Measurements from ENCODE around the gene SRGAP2C. TPM values are rescaled to one million over a fixed set of nuclear protein-coding genes. Genes with fewer than 3 reads are reported as not detected.
"Not testable (repeated sequence)": the region's sequence is repeated elsewhere in the genome, so short reads cannot be mapped to it uniquely, and the experiment has no call there.

SRGAP2C gene
- polyA plus RNA-seq, 12 donors = 18.0 to 31.8 (median 24.6) TPM; not detected in 1

GRCh38 chr1:121332599-121333562, 148.1 kb downstream of the SRGAP2C start:
- DNase-seq = not testable (repeated sequence)

GRCh38 chr1:121337958-121338357, 153.2 kb downstream of the SRGAP2C start:
- not testable (repeated sequence) for DNase-seq

- DNase-seq = not testable (repeated sequence)
Measured at GRCh38 chr1:121339611-121340010, 154.8 kb downstream of the SRGAP2C start.

GRCh38 chr1:121343311-121343906, 158.6 kb downstream of the SRGAP2C start:
- not testable (repeated sequence) for DNase-seq

GRCh38 chr1:121344355-121344754, 159.6 kb downstream of the SRGAP2C start:
- DNase-seq = not testable (repeated sequence)

GRCh38 chr1:121346654-121347053, 161.9 kb downstream of the SRGAP2C start:
- DNase-seq = not testable (repeated sequence)

GRCh38 chr1:121347476-121347875, 162.7 kb downstream of the SRGAP2C start:
- DNase-seq = not testable (repeated sequence)

GRCh38 chr1:121348115-121348514, 163.3 kb downstream of the SRGAP2C start:
- not testable (repeated sequence) for DNase-seq

GRCh38 chr1:121349332-121349967, 164.7 kb downstream of the SRGAP2C start:
- not testable (repeated sequence) for DNase-seq

- not testable (repeated sequence) for DNase-seq
Measured at GRCh38 chr1:121355711-121356420, 171.1 kb downstream of the SRGAP2C start.

- not testable (repeated sequence) for DNase-seq
Measured at GRCh38 chr1:121356819-121357218, 172.0 kb downstream of the SRGAP2C start.

- DNase-seq = not testable (repeated sequence)
Measured at GRCh38 chr1:121360531-121360930, 175.8 kb downstream of the SRGAP2C start.

GRCh38 chr1:121361451-121362233, 176.9 kb downstream of the SRGAP2C start:
- DNase-seq = not testable (repeated sequence)

GRCh38 chr1:121362234-121362883, 177.6 kb downstream of the SRGAP2C start:
- not testable (repeated sequence) for DNase-seq

- DNase-seq = not testable (repeated sequence)
Measured at GRCh38 chr1:121365316-121365715, 180.5 kb downstream of the SRGAP2C start.

- not testable (repeated sequence) for DNase-seq
Measured at GRCh38 chr1:121365723-121366122, 180.9 kb downstream of the SRGAP2C start.

GRCh38 chr1:121366171-121366570, 181.4 kb downstream of the SRGAP2C start:
- not testable (repeated sequence) for DNase-seq

GRCh38 chr1:121368910-121369309, 184.1 kb downstream of the SRGAP2C start:
- not testable (repeated sequence) for DNase-seq

GRCh38 chr1:121369959-121370358, 185.2 kb downstream of the SRGAP2C start:
- not testable (repeated sequence) for DNase-seq

GRCh38 chr1:121374851-121375367, 190.1 kb downstream of the SRGAP2C start:
- DNase-seq = not testable (repeated sequence)
